SK-N-MC (cell line): ENCODE measurements around the gene FOXP1.

Experiments
- EZH2 ChIP-seq: fragments of 200-600 bp; sonication (generic); IDR thresholded peaks from one replicate; pipeline ENCODE4 v1.6.1; 2017; ENCODE audit warnings: antibody characterized with exemption
- POLR2AphosphoS5 ChIP-seq: IDR thresholded peaks from 2 replicates; pipeline ENCODE4 v1.6.1; 2012; ENCODE audit warnings: mild to moderate bottlenecking, low read depth, low read length, borderline replicate concordance

DNA sequence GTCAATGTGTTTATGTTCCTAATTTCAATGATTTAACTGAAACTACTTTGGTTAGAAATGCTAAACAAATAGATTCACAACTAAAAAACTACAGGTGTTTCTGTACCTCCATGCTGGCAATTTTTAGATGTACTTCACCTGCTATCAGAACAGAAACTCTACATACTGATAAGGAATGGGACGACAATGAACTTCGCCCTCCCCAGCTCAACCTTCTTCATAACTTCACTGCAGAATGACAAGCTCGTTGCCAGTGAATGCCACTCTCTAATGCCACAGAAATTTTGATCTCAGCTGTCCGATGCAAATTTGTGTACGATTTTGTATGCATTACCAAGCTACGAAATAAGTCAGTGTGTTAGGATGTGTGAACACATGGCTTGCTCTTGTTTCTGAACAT, 133.4 kb downstream of the FOXP1 start:
- TF ChIP-seq POLR2AphosphoS5 (no peak), EZH2 (no peak)
